HCT116 (cell line): ENCODE measurements around the gene SECTM1. TPM values are rescaled to one million over a fixed set of nuclear protein-coding genes. Genes with fewer than 3 reads are reported as not detected.

Experiments
- ATAC-seq: fragments of 200-7000 bp; cut with Tn5 transposase; 2 replicates; pipeline ENCODE4 v1.9.1; 2020; ENCODE audit warnings: mild to moderate bottlenecking, moderate library complexity
- BruUV-seq: library from RNA; stranded (reverse); fragments of 400-500 nt; replicated peaks from 2 replicates; lab custom pipeline; 2021; lab: Mats Ljungman, UMichigan
- CTCF ChIA-PET: fragments of 300-600 bp; sonication (Branson Sonifier 250); formaldehyde crosslinking; loops from one replicate; lab custom pipeline; 2021; ENCODE audit warnings: antibody characterized with exemption; lab: Charles Lee
- POLR2A ChIA-PET: fragments of 300-600, 350-600 bp; sonication (Branson Sonifier 250); formaldehyde crosslinking; loops from one replicate; lab custom pipeline; 2021; ENCODE audit warnings: antibody characterized with exemption; lab: Charles Lee
- RAD21 ChIA-PET, 2 experiments: fragments of 300-600 bp; sonication (Branson Sonifier 250); formaldehyde crosslinking; loops; one replicate each; lab custom pipeline; 2023; ENCODE audit warnings: low total read pairs in 2 of 2; ENCODE audit not compliant: uncharacterized antibody in 2 of 2, unreplicated experiment in 2 of 2, low non-redundant PET in 1 of 2; lab: Charles Lee
- DNase-seq: peaks from one replicate; pipeline ENCODE4 v3.0.0-alpha.2; 2010; ENCODE audit warnings: low read depth, low spot score
- H2AFZ ChIP-seq: fragments of 200-600 bp; shearing (Covaris generic), sonication (generic); 2 replicates; pipeline ENCODE4 v1.6.1; 2017; ENCODE audit warnings: low read depth, mixed run types, mixed read lengths, antibody characterized with exemption, low read length; ENCODE audit not compliant: poor library complexity, severe bottlenecking
- H3K27ac ChIP-seq: 2 replicates; pipeline ENCODE4 v1.5.1; 2012; ENCODE audit warnings: low read depth, low read length
- H3K27me3 ChIP-seq: fragments of 200-600 bp; sonication (generic); 2 replicates; pipeline ENCODE4 v1.6.1; 2016; ENCODE audit warnings: mixed run types, low read length, mixed read lengths; ENCODE audit not compliant: insufficient read depth
- H3K36me3 ChIP-seq, 2 experiments: fragments of 200-500 bp in 1 of 2; fragments of 200-600 bp in 1 of 2; sonication (Bioruptor generic) in 1 of 2; sonication (generic) in 1 of 2; 2 replicates each; pipeline versions ENCODE4 v1.5.1 to v1.6.1; 2014 to 2016; ENCODE audit warnings: low read length in 2 of 2, inconsistent platforms in 1 of 2, mixed read lengths in 1 of 2, mixed run types in 1 of 2; ENCODE audit not compliant: insufficient read depth in 2 of 2, control insufficient read depth in 1 of 2
- H3K4me1 ChIP-seq, 2 experiments: fragments of 200-600 bp in 1 of 2; sonication (generic) in 1 of 2; 2 replicates each; pipeline versions ENCODE4 v1.5.1 to v1.6.1; 2012 to 2017; ENCODE audit warnings: low read length in 2 of 2, inconsistent platforms in 1 of 2, mild to moderate bottlenecking in 1 of 2, mixed read lengths in 1 of 2, mixed run types in 1 of 2, moderate library complexity in 1 of 2; ENCODE audit not compliant: insufficient read depth in 2 of 2, control insufficient read depth in 1 of 2
- H3K4me2 ChIP-seq: fragments of 200-600 bp; sonication (generic); 2 replicates; pipeline ENCODE4 v1.6.1; 2017; ENCODE audit warnings: mixed run types, low read length, mixed read lengths
- H3K4me3 ChIP-seq, 2 experiments: fragments of 200-600 bp in 1 of 2; sonication (generic) in 1 of 2; replicated peaks in 1 of 2; 2 replicates each; pipeline ENCODE4 v1.5.1; 2011 to 2016; ENCODE audit warnings: low read length in 2 of 2, control low read depth in 1 of 2, low read depth in 1 of 2, mild to moderate bottlenecking in 1 of 2, mixed read lengths in 1 of 2, mixed run types in 1 of 2
- H3K79me2 ChIP-seq: fragments of 200-600 bp; sonication (generic); 2 replicates; pipeline ENCODE4 v1.6.1; 2017; ENCODE audit warnings: mild to moderate bottlenecking, mixed run types, low read length, moderate library complexity, mixed read lengths; ENCODE audit not compliant: insufficient read depth
- H3K9ac ChIP-seq: fragments of 200-600 bp; sonication (generic); 2 replicates; pipeline ENCODE4 v1.6.1; 2016; ENCODE audit warnings: low read length, mixed read lengths
- H3K9me2 ChIP-seq: fragments of 200-600 bp; sonication (generic), shearing (Covaris generic); 2 replicates; pipeline ENCODE4 v1.6.1; 2017; ENCODE audit warnings: mixed run types, mild to moderate bottlenecking, moderate library complexity; ENCODE audit not compliant: insufficient read depth
- H3K9me3 ChIP-seq, 2 experiments: fragments of 200-500 bp in 1 of 2; fragments of 200-600 bp in 1 of 2; sonication (Bioruptor generic) in 1 of 2; sonication (generic) in 1 of 2; 2 replicates each; pipeline ENCODE4 v1.6.1; 2014 to 2017; ENCODE audit warnings: low read length in 2 of 2, mixed read lengths in 2 of 2, inconsistent platforms in 1 of 2, low read depth in 1 of 2, mild to moderate bottlenecking in 1 of 2, mixed run types in 1 of 2, moderate library complexity in 1 of 2; ENCODE audit not compliant: control insufficient read depth in 1 of 2, insufficient read depth in 1 of 2
- H4K20me1 ChIP-seq: fragments of 200-600 bp; sonication (generic), shearing (Covaris generic); 2 replicates; pipeline ENCODE4 v1.6.1; 2017; ENCODE audit warnings: mixed run types, mild to moderate bottlenecking, moderate library complexity; ENCODE audit not compliant: insufficient read depth
- CBX3 ChIP-seq: IDR thresholded peaks from 2 replicates; pipeline ENCODE4 v1.6.1; 2012; ENCODE audit warnings: low read depth
- CEBPB ChIP-seq: IDR thresholded peaks from 2 replicates; pipeline ENCODE4 v1.6.1; 2012; ENCODE audit warnings: low read depth
- EGR1 ChIP-seq: IDR thresholded peaks from 2 replicates; pipeline ENCODE4 v1.6.1; 2012; ENCODE audit warnings: low read depth
- ELF1 ChIP-seq: IDR thresholded peaks from 2 replicates; pipeline ENCODE4 v1.6.1; 2012; ENCODE audit warnings: low read depth, borderline replicate concordance
- EZH2 ChIP-seq: fragments of 200-600 bp; sonication (generic); IDR thresholded peaks from 2 replicates; pipeline ENCODE4 v1.6.1; 2017; ENCODE audit warnings: antibody characterized with exemption, mixed run types
- FOSL1 ChIP-seq: IDR thresholded peaks from 2 replicates; pipeline ENCODE4 v1.6.1; 2012; ENCODE audit warnings: low read depth
- JUND ChIP-seq: IDR thresholded peaks from 2 replicates; pipeline ENCODE4 v1.6.1; 2012
- POLR2A ChIP-seq: IDR thresholded peaks from 2 replicates; pipeline ENCODE4 v1.7.0; 2011; ENCODE audit warnings: borderline replicate concordance; ENCODE audit not compliant: insufficient read depth, insufficient read length; ENCODE audit errors: extremely low read depth
- RAD21 ChIP-seq: IDR thresholded peaks from 2 replicates; pipeline ENCODE4 v1.6.1; 2012; ENCODE audit warnings: low read depth, mild to moderate bottlenecking
- SIN3A ChIP-seq: IDR thresholded peaks from 2 replicates; pipeline ENCODE4 v1.6.1; 2012; ENCODE audit warnings: low read depth
- SRF ChIP-seq: IDR thresholded peaks from 2 replicates; pipeline ENCODE4 v1.6.1; 2012; ENCODE audit warnings: low read depth
- TCF7L2 ChIP-seq: IDR thresholded peaks from 2 replicates; pipeline ENCODE4 v1.7.0; 2011; ENCODE audit warnings: borderline replicate concordance, inconsistent platforms; ENCODE audit not compliant: insufficient read depth, insufficient read length; ENCODE audit errors: extremely low read depth
- YY1 ChIP-seq: IDR thresholded peaks from 2 replicates; pipeline ENCODE4 v1.6.1; 2011; ENCODE audit warnings: low read length, low read depth, moderate library complexity, mild to moderate bottlenecking; ENCODE audit not compliant: insufficient replicate concordance; ENCODE audit errors: extremely low read depth
- ZFX ChIP-seq: fragments of 450-650 bp; IDR thresholded peaks from 2 replicates; pipeline ENCODE4 v1.6.1; 2017
- ZNF274 ChIP-seq: fragments of 200-500 bp; sonication (Bioruptor generic); IDR thresholded peaks from 2 replicates; pipeline ENCODE4 v1.6.1; 2014; ENCODE audit warnings: mild to moderate bottlenecking, low read depth, low read length, inconsistent platforms
- intact Hi-C: fragments of 100-400 bp; cut with micrococcal nuclease; formaldehyde crosslinking; loops from 2 replicates; pipeline ENCODE4 v1.10.0; 2022
- total RNA-seq: library from RNA; stranded (reverse); gene quantifications from one replicate; pipeline ENCODE4 v1.2.1, GENCODE V29; 2021; ENCODE audit not compliant: unreplicated experiment
- TF ChIP-seq, protein P1 (sequence below): IDR thresholded peaks from 2 replicates; pipeline ENCODE4 v1.6.1; 2011; ENCODE audit warnings: mild to moderate bottlenecking, low read length, moderate library complexity; ENCODE audit not compliant: insufficient replicate concordance; ENCODE audit errors: extremely low read depth
- TF ChIP-seq, protein P2 (sequence below): IDR thresholded peaks from 2 replicates; pipeline ENCODE4 v1.6.1; 2012
- TF ChIP-seq, protein P3 (sequence below): IDR thresholded peaks from 2 replicates; pipeline ENCODE4 v1.6.1; 2012; ENCODE audit warnings: low read depth
- TF ChIP-seq, protein P4 (sequence below): IDR thresholded peaks from 2 replicates; pipeline ENCODE4 v1.6.1; 2012
- TF ChIP-seq, protein P5 (sequence below), 3 experiments: fragments of 200-600 bp in 1 of 3; sonication (generic) in 1 of 3; IDR thresholded peaks in 2 of 3; conservative IDR thresholded peaks in 1 of 3; 2 replicates each; pipeline ENCODE4 v1.5.1; 2012 to 2017; ENCODE audit warnings: low read depth in 2 of 3, low read length in 2 of 3, antibody characterized with exemption in 1 of 3, borderline replicate concordance in 1 of 3, control low read depth in 1 of 3, mild to moderate bottlenecking in 1 of 3, mixed read lengths in 1 of 3, mixed run types in 1 of 3, moderate library complexity in 1 of 3; ENCODE audit not compliant: insufficient read depth in 1 of 3

SECTM1 gene
- total RNA-seq, 1 experiment from 2014 or later: 6.8 TPM

DNA sequence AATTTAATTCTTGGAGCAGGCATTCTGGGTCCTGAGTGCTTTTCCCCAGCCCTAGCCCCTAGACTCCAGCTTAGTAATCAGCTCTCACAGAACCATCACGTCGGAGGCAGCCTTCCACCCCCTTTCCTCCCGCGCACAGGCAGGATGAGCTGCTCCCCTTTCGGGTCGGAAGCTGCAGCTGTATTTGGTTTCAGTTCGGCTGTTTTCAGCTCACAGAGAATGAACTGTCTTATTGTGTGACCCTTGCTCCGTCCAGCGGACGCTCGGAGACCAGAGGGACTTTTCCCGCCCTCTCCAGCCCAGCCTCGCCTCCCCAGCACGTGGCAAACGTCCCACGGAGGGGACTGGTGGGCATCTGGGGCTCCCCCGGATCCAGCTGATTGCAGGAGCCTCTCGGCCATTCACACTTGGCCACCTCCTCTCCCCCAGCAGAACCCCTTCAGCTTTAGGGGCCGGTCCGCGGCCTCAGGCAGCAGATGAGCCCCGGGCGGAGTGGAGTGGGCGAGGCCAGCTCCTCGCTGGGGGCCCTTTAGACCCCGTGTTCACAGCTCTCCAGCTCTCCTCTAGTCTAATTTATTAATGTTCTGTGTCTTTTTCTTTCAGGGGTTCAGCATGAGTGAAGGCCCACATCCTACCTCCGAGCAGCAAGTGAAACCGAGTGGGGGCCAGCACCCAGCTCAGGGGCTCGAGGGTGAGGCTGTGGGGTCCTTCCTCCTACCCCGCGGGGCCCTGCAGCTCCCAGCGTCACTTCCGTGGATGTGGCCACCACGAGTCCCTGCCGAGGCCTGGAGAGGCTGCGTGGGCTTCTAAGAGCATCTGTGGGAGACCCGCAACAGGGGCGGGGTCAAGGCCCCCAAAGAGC lies 37.1 kb upstream of the SECTM1 start:
- no peaks in the 10 kb centered on the region for H3K27me3 ChIP-seq
- ATAC-seq: no peak
- H3K36me3 ChIP-seq: no peaks in the 10 kb centered on the region
- H4K20me1 ChIP-seq: no peaks in the 10 kb centered on the region
- H3K9ac ChIP-seq: no peak overlapping the region
- H3K79me2 ChIP-seq: no peaks in the 10 kb centered on the region
- POLR2A ChIA-PET: no interaction called here
- H3K4me1 ChIP-seq: peaks cover 15 to 19% of the 10 kb centered on the region in 2 experiments
- H3K9me2 ChIP-seq: no peaks in the 10 kb centered on the region
- TF ChIP-seq POLR2A: no peak
- TF ChIP-seq, protein P1, sequence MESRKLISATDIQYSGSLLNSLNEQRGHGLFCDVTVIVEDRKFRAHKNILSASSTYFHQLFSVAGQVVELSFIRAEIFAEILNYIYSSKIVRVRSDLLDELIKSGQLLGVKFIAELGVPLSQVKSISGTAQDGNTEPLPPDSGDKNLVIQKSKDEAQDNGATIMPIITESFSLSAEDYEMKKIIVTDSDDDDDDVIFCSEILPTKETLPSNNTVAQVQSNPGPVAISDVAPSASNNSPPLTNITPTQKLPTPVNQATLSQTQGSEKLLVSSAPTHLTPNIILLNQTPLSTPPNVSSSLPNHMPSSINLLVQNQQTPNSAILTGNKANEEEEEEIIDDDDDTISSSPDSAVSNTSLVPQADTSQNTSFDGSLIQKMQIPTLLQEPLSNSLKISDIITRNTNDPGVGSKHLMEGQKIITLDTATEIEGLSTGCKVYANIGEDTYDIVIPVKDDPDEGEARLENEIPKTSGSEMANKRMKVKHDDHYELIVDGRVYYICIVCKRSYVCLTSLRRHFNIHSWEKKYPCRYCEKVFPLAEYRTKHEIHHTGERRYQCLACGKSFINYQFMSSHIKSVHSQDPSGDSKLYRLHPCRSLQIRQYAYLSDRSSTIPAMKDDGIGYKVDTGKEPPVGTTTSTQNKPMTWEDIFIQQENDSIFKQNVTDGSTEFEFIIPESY: no peak
- no peak for TF ChIP-seq SIN3A
- no peak for TF ChIP-seq EGR1
- no peak for TF ChIP-seq FOSL1
- TF ChIP-seq SRF: no peak
- TF ChIP-seq ELF1: no peak
- TF ChIP-seq ZNF274: no peak
- TF ChIP-seq, protein P2, sequence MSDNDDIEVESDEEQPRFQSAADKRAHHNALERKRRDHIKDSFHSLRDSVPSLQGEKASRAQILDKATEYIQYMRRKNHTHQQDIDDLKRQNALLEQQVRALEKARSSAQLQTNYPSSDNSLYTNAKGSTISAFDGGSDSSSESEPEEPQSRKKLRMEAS: no peak
- no peak for TF ChIP-seq TCF7L2
- no peak for TF ChIP-seq EZH2
- no peak for TF ChIP-seq CEBPB
- TF ChIP-seq, protein P3, sequence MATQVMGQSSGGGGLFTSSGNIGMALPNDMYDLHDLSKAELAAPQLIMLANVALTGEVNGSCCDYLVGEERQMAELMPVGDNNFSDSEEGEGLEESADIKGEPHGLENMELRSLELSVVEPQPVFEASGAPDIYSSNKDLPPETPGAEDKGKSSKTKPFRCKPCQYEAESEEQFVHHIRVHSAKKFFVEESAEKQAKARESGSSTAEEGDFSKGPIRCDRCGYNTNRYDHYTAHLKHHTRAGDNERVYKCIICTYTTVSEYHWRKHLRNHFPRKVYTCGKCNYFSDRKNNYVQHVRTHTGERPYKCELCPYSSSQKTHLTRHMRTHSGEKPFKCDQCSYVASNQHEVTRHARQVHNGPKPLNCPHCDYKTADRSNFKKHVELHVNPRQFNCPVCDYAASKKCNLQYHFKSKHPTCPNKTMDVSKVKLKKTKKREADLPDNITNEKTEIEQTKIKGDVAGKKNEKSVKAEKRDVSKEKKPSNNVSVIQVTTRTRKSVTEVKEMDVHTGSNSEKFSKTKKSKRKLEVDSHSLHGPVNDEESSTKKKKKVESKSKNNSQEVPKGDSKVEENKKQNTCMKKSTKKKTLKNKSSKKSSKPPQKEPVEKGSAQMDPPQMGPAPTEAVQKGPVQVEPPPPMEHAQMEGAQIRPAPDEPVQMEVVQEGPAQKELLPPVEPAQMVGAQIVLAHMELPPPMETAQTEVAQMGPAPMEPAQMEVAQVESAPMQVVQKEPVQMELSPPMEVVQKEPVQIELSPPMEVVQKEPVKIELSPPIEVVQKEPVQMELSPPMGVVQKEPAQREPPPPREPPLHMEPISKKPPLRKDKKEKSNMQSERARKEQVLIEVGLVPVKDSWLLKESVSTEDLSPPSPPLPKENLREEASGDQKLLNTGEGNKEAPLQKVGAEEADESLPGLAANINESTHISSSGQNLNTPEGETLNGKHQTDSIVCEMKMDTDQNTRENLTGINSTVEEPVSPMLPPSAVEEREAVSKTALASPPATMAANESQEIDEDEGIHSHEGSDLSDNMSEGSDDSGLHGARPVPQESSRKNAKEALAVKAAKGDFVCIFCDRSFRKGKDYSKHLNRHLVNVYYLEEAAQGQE: no peak
- TF ChIP-seq CBX3: no peak
- TF ChIP-seq ZFX: no peak
- TF ChIP-seq, protein P4, sequence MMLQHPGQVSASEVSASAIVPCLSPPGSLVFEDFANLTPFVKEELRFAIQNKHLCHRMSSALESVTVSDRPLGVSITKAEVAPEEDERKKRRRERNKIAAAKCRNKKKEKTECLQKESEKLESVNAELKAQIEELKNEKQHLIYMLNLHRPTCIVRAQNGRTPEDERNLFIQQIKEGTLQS: no peak
- TF ChIP-seq, protein P5, sequence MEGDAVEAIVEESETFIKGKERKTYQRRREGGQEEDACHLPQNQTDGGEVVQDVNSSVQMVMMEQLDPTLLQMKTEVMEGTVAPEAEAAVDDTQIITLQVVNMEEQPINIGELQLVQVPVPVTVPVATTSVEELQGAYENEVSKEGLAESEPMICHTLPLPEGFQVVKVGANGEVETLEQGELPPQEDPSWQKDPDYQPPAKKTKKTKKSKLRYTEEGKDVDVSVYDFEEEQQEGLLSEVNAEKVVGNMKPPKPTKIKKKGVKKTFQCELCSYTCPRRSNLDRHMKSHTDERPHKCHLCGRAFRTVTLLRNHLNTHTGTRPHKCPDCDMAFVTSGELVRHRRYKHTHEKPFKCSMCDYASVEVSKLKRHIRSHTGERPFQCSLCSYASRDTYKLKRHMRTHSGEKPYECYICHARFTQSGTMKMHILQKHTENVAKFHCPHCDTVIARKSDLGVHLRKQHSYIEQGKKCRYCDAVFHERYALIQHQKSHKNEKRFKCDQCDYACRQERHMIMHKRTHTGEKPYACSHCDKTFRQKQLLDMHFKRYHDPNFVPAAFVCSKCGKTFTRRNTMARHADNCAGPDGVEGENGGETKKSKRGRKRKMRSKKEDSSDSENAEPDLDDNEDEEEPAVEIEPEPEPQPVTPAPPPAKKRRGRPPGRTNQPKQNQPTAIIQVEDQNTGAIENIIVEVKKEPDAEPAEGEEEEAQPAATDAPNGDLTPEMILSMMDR (IDR thresholded peaks at IDR 0.05 in 2 of 3, conservative IDR thresholded peaks at IDR 0.05 in 1 of 3; ENCODE audit: borderline replicate concordance in 1 of 3, insufficient read depth in 1 of 3, low read depth in 2 of 3, low read length in 2 of 3): no peak
- TF ChIP-seq RAD21: no peak
- no peak for TF ChIP-seq YY1
- TF ChIP-seq JUND: no peak
- TF ChIP-seq, all 23 proteins: peak for 0
- H3K27ac ChIP-seq: no peak overlapping the region
- intact Hi-C loops: no loop called here
- H3K4me3 ChIP-seq: no peak overlapping the region
- BruUV-seq: no TSS peak
- CTCF ChIA-PET: no interaction called here
- RAD21 ChIA-PET: no interaction called here
- H3K9me3 ChIP-seq: no peaks in the 10 kb centered on the region
- no peak overlapping the region for H3K4me2 ChIP-seq
- no peak for DNase-seq
- H2AFZ ChIP-seq: no peak overlapping the region
